ENCODE results near the gene PYM1. TPM values are rescaled to one million over a fixed set of nuclear protein-coding genes. Genes with fewer than 3 reads are reported as not detected.
"Not testable (repeated sequence)": the region's sequence is repeated elsewhere in the genome, so short reads cannot be mapped to it uniquely, and the experiment has no call there.

PYM1 gene
- polyA plus RNA-seq, 1 donor from 2014 or later = 49.3 TPM

DNA sequence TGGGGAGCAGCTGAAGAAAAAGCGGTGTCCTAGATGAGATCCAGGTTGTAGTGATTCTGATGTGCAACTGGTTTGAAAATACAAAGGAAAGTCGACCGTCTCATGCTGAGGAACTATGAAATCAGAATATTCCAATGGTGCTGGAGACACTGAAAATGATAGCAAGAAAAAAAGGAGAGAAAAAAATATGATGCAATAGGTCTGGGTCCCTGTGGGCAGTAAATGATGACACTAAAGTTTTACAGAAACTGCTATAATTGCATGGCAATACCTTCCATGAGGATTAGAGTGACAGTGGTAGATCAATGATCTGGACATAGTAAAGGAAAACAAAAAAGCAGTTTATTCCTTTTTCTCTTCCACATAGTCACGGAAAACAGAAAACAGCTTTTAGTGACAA is 2.3 kb downstream of the PYM1 start:
- TF ChIP-seq SMC3 (conservative IDR thresholded peaks at IDR 0.05; ENCODE audit: poor library complexity) (no peak), MXI1 (conservative IDR thresholded peaks at IDR 0.05; ENCODE audit: poor library complexity, severe bottlenecking) (no peak), REST (IDR thresholded peaks at IDR 0.05; ENCODE audit: borderline replicate concordance) (no peak), CTCF (IDR thresholded peaks at IDR 0.05; ENCODE audit: poor library complexity, severe bottlenecking) (no peak), EP300 (conservative IDR thresholded peaks at IDR 0.05; ENCODE audit: poor library complexity, severe bottlenecking) (no peak), POLR2AphosphoS5 (IDR thresholded peaks at IDR 0.05) (no peak), EZH2 (IDR thresholded peaks at IDR 0.05; ENCODE audit: borderline replicate concordance, insufficient read depth, low read length, poor library complexity, severe bottlenecking) (no peak), RAD21 (conservative IDR thresholded peaks at IDR 0.05) (no peak), TAF1 (IDR thresholded peaks at IDR 0.05; ENCODE audit: low read depth) (no peak)
- Histone ChIP-seq H3K36me3 (ENCODE audit: insufficient read depth, low read length) (no peaks in the 10 kb centered on the region), H3K27ac (ENCODE audit: low read length) (no peak overlapping the region), H3K9me2 (ENCODE audit: insufficient read depth, low read length) (no peaks in the 10 kb centered on the region), H3K9ac (ENCODE audit: low read length) (peak overlapping the region; percentile 87), H4K20me1 (ENCODE audit: insufficient read depth) (no peaks in the 10 kb centered on the region), H3K79me2 (replicated peaks; ENCODE audit: insufficient read depth, low read length) (peaks cover 50% of the 10 kb centered on the region), H3K27me3 (ENCODE audit: insufficient read depth, low read depth, low read length) (no peaks in the 10 kb centered on the region), H2AFZ (ENCODE audit: low read depth, low read length) (no peak overlapping the region), H3F3A (ENCODE audit: insufficient read depth, low read length, poor library complexity, severe bottlenecking) (no peaks in the 10 kb centered on the region), H3K9me3 (ENCODE audit: low read length) (no peaks in the 10 kb centered on the region), H3K4me3 (ENCODE audit: low read length) (peak overlapping the region; percentile 88), H3K4me2 (ENCODE audit: low read length) (peak overlapping the region; percentile 98)

DNA sequence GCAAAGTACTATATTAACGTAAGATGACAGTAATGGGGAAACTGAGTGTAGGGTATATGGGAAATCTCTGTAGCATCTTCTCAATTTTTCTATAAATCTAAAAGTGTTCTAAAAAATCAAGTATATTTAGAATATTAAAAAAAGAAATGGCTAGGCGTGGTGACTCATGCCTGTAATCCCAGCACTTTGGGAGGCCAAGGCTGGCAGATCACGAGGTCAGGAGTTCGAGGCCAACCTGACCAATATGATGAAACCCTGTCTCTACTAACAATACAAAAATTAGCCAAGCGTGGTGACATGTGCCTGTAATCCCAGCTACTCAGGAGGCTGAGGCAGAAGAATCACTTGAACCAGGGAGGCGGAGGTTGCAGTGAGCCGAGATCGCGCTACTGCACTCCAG is 4.0 kb downstream of the PYM1 start:
- H3K79me2 ChIP-seq (replicated peaks; ENCODE audit: insufficient read depth, low read length) = peaks cover 44% of the 10 kb centered on the region
- not testable (repeated sequence) for H3K9me3 ChIP-seq (ENCODE audit: low read length); H4K20me1 ChIP-seq (ENCODE audit: insufficient read depth); H3K27me3 ChIP-seq (ENCODE audit: insufficient read depth, low read depth, low read length); H3K9me2 ChIP-seq (ENCODE audit: insufficient read depth, low read length); H3K4me2 ChIP-seq (ENCODE audit: low read length); H3K27ac ChIP-seq (ENCODE audit: low read length); H3K36me3 ChIP-seq (ENCODE audit: insufficient read depth, low read length); H2AFZ ChIP-seq (ENCODE audit: low read depth, low read length); H3K9ac ChIP-seq (ENCODE audit: low read length); H3K4me3 ChIP-seq (ENCODE audit: low read length); H3F3A ChIP-seq (ENCODE audit: insufficient read depth, low read length, poor library complexity, severe bottlenecking)

DNA sequence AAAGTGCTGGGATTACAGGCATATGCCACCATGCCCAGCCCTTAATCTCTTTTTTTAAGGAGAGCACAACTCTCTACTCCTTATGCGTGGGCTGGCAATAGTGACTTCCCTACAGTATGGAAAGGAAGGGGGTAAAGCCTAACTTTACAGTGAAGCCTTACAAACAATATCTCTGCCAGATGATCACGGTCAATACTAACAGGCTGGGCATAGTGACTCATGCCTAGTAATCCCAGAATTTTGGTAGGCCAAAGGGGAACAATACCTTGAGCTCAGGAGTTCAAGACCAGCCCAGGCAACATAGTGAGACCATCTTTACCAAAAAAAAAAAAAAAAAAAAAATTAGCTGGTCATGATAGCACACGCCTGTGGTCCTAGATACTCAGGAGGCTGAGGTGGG is 5.6 kb downstream of the PYM1 start:
- H3K27ac ChIP-seq (ENCODE audit: low read length) = no peak overlapping the region
- no peaks in the 10 kb centered on the region for H3F3A ChIP-seq (ENCODE audit: insufficient read depth, low read length, poor library complexity, severe bottlenecking)
- no peak overlapping the region for H3K4me2 ChIP-seq (ENCODE audit: low read length)
- H3K4me3 ChIP-seq (ENCODE audit: low read length) = no peak overlapping the region
- H3K36me3 ChIP-seq (ENCODE audit: insufficient read depth, low read length) = no peaks in the 10 kb centered on the region
- no peak overlapping the region for H2AFZ ChIP-seq (ENCODE audit: low read depth, low read length)
- no peaks in the 10 kb centered on the region for H3K9me2 ChIP-seq (ENCODE audit: insufficient read depth, low read length)
- H3K9ac ChIP-seq (ENCODE audit: low read length) = no peak overlapping the region
- H3K79me2 ChIP-seq (replicated peaks; ENCODE audit: insufficient read depth, low read length) = peaks cover 44% of the 10 kb centered on the region
- no peak for TF ChIP-seq REST (IDR thresholded peaks at IDR 0.05; ENCODE audit: borderline replicate concordance)
- no peak for TF ChIP-seq RAD21 (conservative IDR thresholded peaks at IDR 0.05)
- TF ChIP-seq SMC3 (conservative IDR thresholded peaks at IDR 0.05; ENCODE audit: poor library complexity) = no peak
- no peak for TF ChIP-seq MXI1 (conservative IDR thresholded peaks at IDR 0.05; ENCODE audit: poor library complexity, severe bottlenecking)
- TF ChIP-seq EZH2 (IDR thresholded peaks at IDR 0.05; ENCODE audit: borderline replicate concordance, insufficient read depth, low read length, poor library complexity, severe bottlenecking) = no peak
- no peak for TF ChIP-seq CTCF (IDR thresholded peaks at IDR 0.05; ENCODE audit: poor library complexity, severe bottlenecking)
- TF ChIP-seq EP300 (conservative IDR thresholded peaks at IDR 0.05; ENCODE audit: poor library complexity, severe bottlenecking) = no peak
- no peak for TF ChIP-seq TAF1 (IDR thresholded peaks at IDR 0.05; ENCODE audit: low read depth)
- TF ChIP-seq POLR2AphosphoS5 (IDR thresholded peaks at IDR 0.05) = no peak
- H3K9me3 ChIP-seq (ENCODE audit: low read length) = no peaks in the 10 kb centered on the region
- H3K27me3 ChIP-seq (ENCODE audit: insufficient read depth, low read depth, low read length) = no peaks in the 10 kb centered on the region
- H4K20me1 ChIP-seq (ENCODE audit: insufficient read depth) = no peaks in the 10 kb centered on the region
